IPS DF 6.9 (cell line): ENCODE results near the gene AHDC1.
A peak's percentile ranks its signal among the peaks of the same experiment; 100 is the strongest.

Source experiments
- DNase-seq: peaks from one replicate; pipeline ENCODE4 v3.0.0-alpha.2; 2013; ENCODE audit warnings: low read depth, low spot score
- H3K27ac ChIP-seq: one replicate; pipeline ENCODE4 v1.5.1; 2013; ENCODE audit warnings: low read length, control low read depth
- H3K27me3 ChIP-seq: 2 replicates; pipeline ENCODE4 v1.6.1; 2013; ENCODE audit warnings: mild to moderate bottlenecking, low read length; ENCODE audit not compliant: control insufficient read depth, insufficient read depth
- H3K36me3 ChIP-seq: 2 replicates; pipeline ENCODE4 v1.6.1; 2013; ENCODE audit warnings: low read length; ENCODE audit not compliant: control insufficient read depth, insufficient read depth
- H3K4me1 ChIP-seq: 2 replicates; pipeline ENCODE4 v1.6.1; 2013; ENCODE audit warnings: low read length; ENCODE audit not compliant: control insufficient read depth, insufficient read depth
- H3K4me3 ChIP-seq: 2 replicates; pipeline ENCODE4 v1.5.1; 2013; ENCODE audit warnings: mild to moderate bottlenecking, low read length
- H3K9me3 ChIP-seq: 2 replicates; pipeline ENCODE4 v1.6.1; 2013; ENCODE audit warnings: low read length, inconsistent platforms; ENCODE audit not compliant: control insufficient read depth, insufficient read depth
- WGBS: extraction: QIAGEN DNeasy Blood & Tissue Kit; methylation state at CpG from one replicate; pipeline ENCODE4 v1.1.7; 2013; ENCODE audit warnings: mixed read lengths, missing lambda C conversion rate; ENCODE audit not compliant: insufficient read length, insufficient coverage; 5-methylcytosine and 5-hydroxymethylcytosine counted together

AHDC1 gene

GRCh38 chr1:27536767-27537166, 67.2 kb downstream of the AHDC1 start:
- H3K4me1 ChIP-seq, result peaks cover 10% of the 10 kb centered on the region
- no peak for DNase-seq
- H3K9me3 ChIP-seq, result no peaks in the 10 kb centered on the region
- H3K36me3 ChIP-seq, result 0 out of 2 replicates have a peak, but pooled peaks cover 5% of the 10 kb centered on the region
- H3K27me3 ChIP-seq, result no peaks in the 10 kb centered on the region
- WGBS, result no CpG with 5 or more reads among the region's 11 CpGs
- no peak overlapping the region for H3K27ac ChIP-seq
- H3K4me3 ChIP-seq, result no peak overlapping the region

- no peaks in the 10 kb centered on the region for H3K9me3 ChIP-seq
- H3K27me3 ChIP-seq, result no peaks in the 10 kb centered on the region
- peaks cover 10% of the 10 kb centered on the region for H3K4me1 ChIP-seq
- H3K4me3 ChIP-seq, result no peak overlapping the region
- DNase-seq, result no peak
- no peak overlapping the region for H3K27ac ChIP-seq
- 0 out of 2 replicates have a peak, but pooled peaks cover 5% of the 10 kb centered on the region for H3K36me3 ChIP-seq
- no CpG with 5 or more reads among the region's 15 CpGs for WGBS
Measured at GRCh38 chr1:27536010-27536757, 67.8 kb downstream of the AHDC1 start.

DNA sequence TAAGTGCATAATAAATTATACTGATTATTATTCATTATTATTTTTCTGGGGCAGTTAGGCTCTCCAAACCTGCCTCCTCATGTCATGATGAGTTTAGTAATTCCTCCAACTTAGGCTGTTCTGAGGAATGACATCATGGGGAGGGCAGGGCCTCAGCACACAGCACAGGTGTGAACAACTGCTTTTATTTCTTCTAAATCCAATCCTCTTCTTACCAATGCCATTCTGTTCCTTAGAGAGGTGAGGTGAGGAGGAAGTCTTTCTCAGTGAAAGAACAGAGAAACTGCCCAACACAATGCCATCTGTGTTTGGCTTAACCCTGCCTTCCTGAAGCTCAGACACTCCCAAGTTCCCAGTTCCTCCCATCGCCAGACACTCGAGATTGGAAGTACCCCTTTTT, 68.6 kb downstream of the AHDC1 start:
- peaks cover 10% of the 10 kb centered on the region for H3K4me1 ChIP-seq
- H3K4me3 ChIP-seq, result no peak overlapping the region
- no peak overlapping the region for H3K27ac ChIP-seq
- no peaks in the 10 kb centered on the region for H3K27me3 ChIP-seq
- 0 out of 2 replicates have a peak, but pooled peaks cover 5% of the 10 kb centered on the region for H3K36me3 ChIP-seq
- H3K9me3 ChIP-seq, result no peaks in the 10 kb centered on the region
- no peak for DNase-seq
- no CpG with 5 or more reads among the region's 2 CpGs for WGBS

DNA sequence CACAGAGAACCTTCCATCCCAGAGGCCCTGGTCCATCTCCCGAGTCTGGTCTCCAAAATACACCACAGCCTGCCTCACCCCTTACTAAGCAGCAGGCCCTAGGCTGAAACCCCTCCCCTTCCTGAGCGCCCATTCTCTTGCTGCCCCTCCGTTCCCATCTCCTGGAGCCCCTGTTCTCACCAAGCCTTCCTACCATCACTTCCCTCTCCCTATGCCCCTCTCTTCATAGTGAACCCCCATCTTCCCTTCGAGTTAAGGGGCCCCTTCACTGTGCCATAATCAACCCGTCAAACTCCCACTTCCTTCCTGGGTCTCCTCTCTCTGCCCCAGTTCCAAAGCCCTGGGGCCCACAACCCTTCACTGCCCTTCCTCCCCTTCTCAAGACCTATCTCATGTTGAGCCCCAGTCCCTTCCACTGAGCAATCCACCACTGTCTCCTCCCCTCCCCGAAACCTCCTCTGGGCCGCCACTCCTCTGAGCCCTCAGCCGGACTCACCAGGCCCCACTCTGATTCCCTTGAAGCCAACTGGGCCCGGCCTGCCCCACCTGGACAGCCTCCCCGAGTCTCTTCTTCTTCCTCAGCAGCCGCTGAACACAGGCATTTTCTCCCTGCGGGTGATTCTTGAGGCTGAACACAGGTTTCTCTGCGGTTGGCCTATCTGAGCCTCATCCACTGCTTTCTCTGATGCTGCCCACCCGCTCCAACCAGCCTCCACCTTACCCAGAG, 71.8 kb downstream of the AHDC1 start:
- Histone ChIP-seq H3K27me3 (no peaks in the 10 kb centered on the region), H3K36me3 (no peaks in the 10 kb centered on the region), H3K27ac (no peak overlapping the region), H3K9me3 (no peaks in the 10 kb centered on the region), H3K4me3 (no peak overlapping the region), H3K4me1 (peaks cover 10% of the 10 kb centered on the region)
- DNase-seq, result no peak
- WGBS, result no CpG with 5 or more reads among the region's 14 CpGs

GRCh38 chr1:27530192-27530591, 73.8 kb downstream of the AHDC1 start:
- H3K36me3 ChIP-seq, result no peaks in the 10 kb centered on the region
- H3K27me3 ChIP-seq, result no peaks in the 10 kb centered on the region
- no peaks in the 10 kb centered on the region for H3K9me3 ChIP-seq
- DNase-seq, result no peak
- H3K4me3 ChIP-seq, result no peak overlapping the region
- peaks cover 19% of the 10 kb centered on the region for H3K4me1 ChIP-seq
- H3K27ac ChIP-seq, result no peak overlapping the region
- no CpG with 5 or more reads among the region's 10 CpGs for WGBS

GRCh38 chr1:27529704-27530018, 74.3 kb downstream of the AHDC1 start:
- no CpG with 5 or more reads among the region's 5 CpGs for WGBS
- no peaks in the 10 kb centered on the region for H3K9me3 ChIP-seq
- peaks cover 21% of the 10 kb centered on the region for H3K4me1 ChIP-seq
- H3K27ac ChIP-seq, result no peak overlapping the region
- H3K4me3 ChIP-seq, result no peak overlapping the region
- H3K36me3 ChIP-seq, result no peaks in the 10 kb centered on the region
- no peak for DNase-seq
- H3K27me3 ChIP-seq, result no peaks in the 10 kb centered on the region

- Histone ChIP-seq H3K27me3 (no peaks in the 10 kb centered on the region), H3K36me3 (no peaks in the 10 kb centered on the region), H3K4me1 (peaks cover 21% of the 10 kb centered on the region), H3K9me3 (no peaks in the 10 kb centered on the region), H3K27ac (no peak overlapping the region), H3K4me3 (no peak overlapping the region)
- 100% methylated on average over 1 of the region's 17 CpGs for WGBS
- no peak for DNase-seq
Measured at GRCh38 chr1:27528818-27529703, 74.9 kb downstream of the AHDC1 start.

DNA sequence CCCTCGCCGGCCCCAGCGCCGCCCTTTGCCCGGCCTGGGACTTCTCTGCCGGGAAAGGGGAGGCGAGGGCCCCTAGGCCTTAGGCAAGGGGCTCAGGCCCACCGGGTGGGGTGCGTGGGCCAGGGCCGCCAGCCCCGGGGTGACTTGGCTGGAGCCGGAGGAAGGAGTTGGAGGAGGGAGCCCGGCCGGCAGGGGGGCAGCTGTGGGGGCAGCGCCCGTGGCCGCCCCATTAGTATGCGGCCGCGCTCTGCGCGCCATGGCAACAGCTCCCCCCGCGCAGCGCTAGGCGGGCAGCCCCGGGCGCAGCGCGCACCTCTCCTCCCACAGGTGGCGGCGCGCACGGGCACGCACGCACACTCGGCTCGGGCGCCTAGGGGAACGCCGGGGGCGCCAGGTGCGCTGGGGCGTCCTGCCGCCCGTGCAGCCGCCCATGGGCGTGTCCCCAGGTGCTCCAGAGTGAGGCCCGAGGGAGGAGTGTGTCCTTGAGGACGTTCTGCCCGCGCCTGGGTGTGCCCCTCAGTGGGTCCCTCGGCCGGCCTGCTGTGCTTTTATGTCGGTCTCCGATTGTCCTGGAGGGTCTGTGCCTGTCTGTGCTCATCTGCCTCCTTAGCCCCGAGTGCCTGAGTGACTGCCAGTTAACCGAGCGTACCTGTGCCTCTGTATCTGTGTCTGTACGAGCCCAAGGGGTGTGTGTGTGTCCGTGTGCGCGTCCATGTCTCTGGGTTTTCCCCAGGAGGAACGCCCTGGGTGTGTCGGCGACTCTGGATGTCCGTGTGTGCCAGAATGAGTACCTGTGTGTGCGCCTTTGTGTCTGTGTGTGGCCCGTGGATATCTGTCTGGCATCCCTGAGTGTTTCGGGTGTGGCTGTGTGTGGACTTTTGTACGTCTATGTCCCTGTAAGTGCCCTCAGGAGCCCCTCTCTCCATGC, 75.8 kb downstream of the AHDC1 start:
- no peaks in the 10 kb centered on the region for H3K9me3 ChIP-seq
- no peak for DNase-seq
- peaks cover 23% of the 10 kb centered on the region for H3K4me1 ChIP-seq
- H3K27me3 ChIP-seq, result no peaks in the 10 kb centered on the region
- H3K27ac ChIP-seq, result no peak overlapping the region
- no peaks in the 10 kb centered on the region for H3K36me3 ChIP-seq
- H3K4me3 ChIP-seq, result peak overlapping the region; percentile 47; the same call in 1 of the 2 replicates
- WGBS, result no CpG with 5 or more reads among the region's 71 CpGs

DNA sequence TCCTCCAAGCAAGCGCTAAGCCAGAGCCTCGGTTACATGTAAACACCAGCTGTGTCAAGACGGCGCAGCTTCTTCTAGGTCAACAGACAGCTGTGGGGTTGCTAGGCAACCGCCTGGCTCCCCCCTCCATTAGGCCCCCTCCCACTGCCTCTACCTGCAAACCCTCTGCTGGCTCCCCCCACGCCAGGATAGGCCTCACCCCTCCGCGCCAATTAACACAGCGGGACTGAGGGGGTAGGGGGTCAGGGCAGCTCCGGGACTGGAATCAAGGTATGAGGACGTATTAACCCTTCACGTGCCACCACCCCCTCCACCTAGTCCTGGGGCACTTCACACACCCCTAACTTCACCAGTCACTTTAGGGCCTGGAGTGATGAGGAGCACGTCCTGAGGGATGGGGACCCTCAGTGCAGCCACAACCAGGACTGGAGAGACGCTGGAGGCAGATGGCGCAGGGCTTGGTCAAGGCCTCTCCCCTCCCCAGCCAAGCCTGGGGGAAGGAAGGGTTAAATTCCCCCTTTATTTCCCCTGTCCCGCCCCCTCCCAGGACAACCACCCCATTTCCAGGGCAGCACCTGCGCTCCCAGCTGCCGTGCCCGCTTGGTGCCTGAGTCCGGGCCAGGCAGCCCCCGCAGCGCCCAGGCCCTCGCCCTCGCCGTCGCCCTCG, 76.6 kb downstream of the AHDC1 start:
- peak; percentile 70 for DNase-seq
- peaks cover 27% of the 10 kb centered on the region for H3K4me1 ChIP-seq
- H3K9me3 ChIP-seq, result no peaks in the 10 kb centered on the region
- no peak overlapping the region for H3K27ac ChIP-seq
- WGBS, result no CpG with 5 or more reads among the region's 27 CpGs
- H3K4me3 ChIP-seq, result peak overlapping the region; percentile 47; the same call in 1 of the 2 replicates
- no peaks in the 10 kb centered on the region for H3K27me3 ChIP-seq
- no peaks in the 10 kb centered on the region for H3K36me3 ChIP-seq
